ENCODE measurements around the gene TLCD3B.

DNA sequence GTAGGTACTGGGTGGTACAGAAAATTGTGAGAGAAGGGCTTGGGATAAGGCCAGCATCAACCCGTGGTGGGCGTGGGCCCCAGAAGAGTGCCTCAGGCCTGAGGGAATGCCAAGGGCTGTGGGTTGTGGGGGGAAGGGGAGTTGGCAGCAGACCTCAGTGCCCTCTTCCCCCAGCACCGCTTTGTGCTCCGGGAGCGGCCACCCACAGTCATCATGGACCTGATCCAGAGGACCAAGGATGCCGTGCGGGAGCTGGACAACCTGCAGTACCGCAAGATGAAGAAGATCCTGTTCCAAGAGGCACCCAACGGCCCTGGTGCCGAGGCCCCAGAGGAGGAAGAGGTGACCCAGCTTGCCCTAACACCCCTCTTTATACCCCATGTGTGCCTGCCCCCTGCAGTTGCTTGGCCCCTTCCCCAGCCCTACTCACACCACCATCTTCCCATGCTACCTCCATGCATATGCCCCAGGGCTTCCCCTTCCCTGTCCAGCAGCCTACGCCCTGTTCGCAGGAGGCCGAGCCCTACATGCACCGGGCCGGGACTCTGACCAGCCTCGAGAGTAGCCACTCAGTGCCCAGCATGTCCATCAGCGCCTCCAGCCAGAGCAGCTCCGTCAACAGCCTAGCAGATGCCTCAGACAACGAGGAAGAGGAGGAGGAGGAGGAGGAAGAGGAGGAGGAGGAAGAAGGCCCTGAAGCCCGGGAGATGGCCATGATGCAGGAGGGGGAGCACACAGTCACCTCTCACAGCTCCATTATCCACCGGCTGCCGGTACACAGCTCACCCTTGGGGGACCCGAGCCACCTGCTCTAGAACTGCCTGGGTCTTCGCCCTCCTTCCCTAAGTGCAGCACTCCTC, 48.3 kb downstream of the TLCD3B start:
- TF ChIP-seq CTCF (IDR thresholded peaks at IDR 0.05) (no peak), POLR2A (IDR thresholded peaks at IDR 0.05) (no peak)
